RWPE2 (cell line): ENCODE results near the gene ZBP1.

Experiments
- ATAC-seq: fragments of 200-7000 bp; cut with Tn5 transposase; 3 replicates; pipeline ENCODE4 v1.9.1; 2021; ENCODE audit warnings: low read depth
- DNase-seq: peaks from one replicate; pipeline ENCODE4 v3.0.0-alpha.2; 2020; ENCODE audit warnings: low spot score
- H3K27ac ChIP-seq: fragments of 450-650 bp; 2 replicates; pipeline ENCODE4 v1.5.1; 2017; ENCODE audit warnings: mild to moderate bottlenecking; ENCODE audit not compliant: poor library complexity, severe bottlenecking
- H3K27me3 ChIP-seq: fragments of 250-450 bp; sonication (Bioruptor Pico); 2 replicates; pipeline ENCODE4 v1.5.1; 2021; ENCODE audit warnings: mild to moderate bottlenecking, moderate library complexity; ENCODE audit not compliant: insufficient read depth, poor library complexity, severe bottlenecking
- H3K36me3 ChIP-seq: fragments of 250-450 bp; sonication (Bioruptor Pico); 2 replicates; pipeline ENCODE4 v1.5.1; 2020; ENCODE audit warnings: low read depth, mild to moderate bottlenecking, moderate library complexity
- H3K4me1 ChIP-seq: fragments of 250-450 bp; sonication (Bioruptor Pico); 2 replicates; pipeline ENCODE4 v1.5.1; 2021; ENCODE audit warnings: mild to moderate bottlenecking, moderate library complexity; ENCODE audit not compliant: insufficient read depth, poor library complexity, severe bottlenecking
- H3K4me3 ChIP-seq: fragments of 250-450 bp; sonication (Bioruptor Pico); 2 replicates; pipeline ENCODE4 v1.5.1; 2021; ENCODE audit warnings: mild to moderate bottlenecking, moderate library complexity; ENCODE audit not compliant: severe bottlenecking
- H3K9me3 ChIP-seq: fragments of 250-450 bp; sonication (Bioruptor Pico); 2 replicates; pipeline ENCODE4 v1.5.1; 2021; ENCODE audit warnings: mild to moderate bottlenecking, moderate library complexity; ENCODE audit not compliant: severe bottlenecking
- TF ChIP-seq, protein P1 (sequence below): fragments of 450-650 bp; IDR thresholded peaks from one replicate; pipeline ENCODE4 v1.5.1; 2017; ENCODE audit warnings: mild to moderate bottlenecking, moderate library complexity; ENCODE audit not compliant: poor library complexity, severe bottlenecking

ZBP1 gene, protein sequence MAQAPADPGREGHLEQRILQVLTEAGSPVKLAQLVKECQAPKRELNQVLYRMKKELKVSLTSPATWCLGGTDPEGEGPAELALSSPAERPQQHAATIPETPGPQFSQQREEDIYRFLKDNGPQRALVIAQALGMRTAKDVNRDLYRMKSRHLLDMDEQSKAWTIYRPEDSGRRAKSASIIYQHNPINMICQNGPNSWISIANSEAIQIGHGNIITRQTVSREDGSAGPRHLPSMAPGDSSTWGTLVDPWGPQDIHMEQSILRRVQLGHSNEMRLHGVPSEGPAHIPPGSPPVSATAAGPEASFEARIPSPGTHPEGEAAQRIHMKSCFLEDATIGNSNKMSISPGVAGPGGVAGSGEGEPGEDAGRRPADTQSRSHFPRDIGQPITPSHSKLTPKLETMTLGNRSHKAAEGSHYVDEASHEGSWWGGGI

DNA sequence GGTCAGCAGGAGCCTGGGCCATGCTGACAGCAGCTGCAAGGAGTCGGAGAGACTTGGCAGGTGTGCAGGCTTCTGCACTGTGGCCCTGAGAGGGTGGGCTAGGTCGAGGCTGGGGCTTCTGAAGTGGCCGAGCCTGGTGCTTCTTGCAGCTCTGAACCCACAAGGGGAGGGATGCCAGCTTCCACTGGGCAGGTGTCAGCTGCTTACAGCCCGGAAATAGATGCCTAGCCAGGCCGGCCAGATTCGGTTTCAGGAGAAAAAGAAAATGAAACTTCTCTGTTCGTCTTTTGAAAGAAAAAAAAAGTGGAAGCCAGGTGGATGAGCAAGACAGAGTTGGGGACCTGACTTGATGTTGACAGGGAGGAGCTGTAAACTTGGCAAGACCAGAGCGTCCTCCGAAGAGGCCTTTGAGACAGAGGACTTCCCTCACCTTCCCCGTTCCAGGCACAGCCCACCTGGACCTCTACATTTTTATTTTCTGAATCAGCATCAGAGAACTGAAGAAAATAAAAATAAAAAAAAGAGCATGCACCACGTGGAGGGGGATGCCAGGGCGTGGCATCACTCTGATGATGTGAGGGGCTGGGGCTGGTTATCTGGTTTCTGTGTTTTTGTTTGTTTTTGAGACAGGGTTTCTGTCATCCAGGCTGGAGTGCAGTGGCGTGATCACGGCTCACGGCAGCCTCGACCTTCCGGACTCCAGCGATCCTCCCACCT, at the start of gene ZBP1:
Gene ZBP1 (minus strand): TSS at position 153 of the 717 bp plus-strand sequence. CDS start 131 bp downstream, at position 22.
- TF ChIP-seq, protein P1, sequence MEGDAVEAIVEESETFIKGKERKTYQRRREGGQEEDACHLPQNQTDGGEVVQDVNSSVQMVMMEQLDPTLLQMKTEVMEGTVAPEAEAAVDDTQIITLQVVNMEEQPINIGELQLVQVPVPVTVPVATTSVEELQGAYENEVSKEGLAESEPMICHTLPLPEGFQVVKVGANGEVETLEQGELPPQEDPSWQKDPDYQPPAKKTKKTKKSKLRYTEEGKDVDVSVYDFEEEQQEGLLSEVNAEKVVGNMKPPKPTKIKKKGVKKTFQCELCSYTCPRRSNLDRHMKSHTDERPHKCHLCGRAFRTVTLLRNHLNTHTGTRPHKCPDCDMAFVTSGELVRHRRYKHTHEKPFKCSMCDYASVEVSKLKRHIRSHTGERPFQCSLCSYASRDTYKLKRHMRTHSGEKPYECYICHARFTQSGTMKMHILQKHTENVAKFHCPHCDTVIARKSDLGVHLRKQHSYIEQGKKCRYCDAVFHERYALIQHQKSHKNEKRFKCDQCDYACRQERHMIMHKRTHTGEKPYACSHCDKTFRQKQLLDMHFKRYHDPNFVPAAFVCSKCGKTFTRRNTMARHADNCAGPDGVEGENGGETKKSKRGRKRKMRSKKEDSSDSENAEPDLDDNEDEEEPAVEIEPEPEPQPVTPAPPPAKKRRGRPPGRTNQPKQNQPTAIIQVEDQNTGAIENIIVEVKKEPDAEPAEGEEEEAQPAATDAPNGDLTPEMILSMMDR: no peak
- Histone ChIP-seq H3K27ac (peak within 1 kb of the TSS; percentile 71), H3K4me3 (no peak within 1 kb of the TSS), H3K9me3 (peaks cover 3% of the 10 kb centered on the region), H3K36me3 (no peaks in the 10 kb centered on the region), H3K27me3 (no peaks in the 10 kb centered on the region), H3K4me1 (peaks cover 39% of the 10 kb centered on the region)
- DNase-seq (peak; percentile 82), ATAC-seq (no peak)

DNA sequence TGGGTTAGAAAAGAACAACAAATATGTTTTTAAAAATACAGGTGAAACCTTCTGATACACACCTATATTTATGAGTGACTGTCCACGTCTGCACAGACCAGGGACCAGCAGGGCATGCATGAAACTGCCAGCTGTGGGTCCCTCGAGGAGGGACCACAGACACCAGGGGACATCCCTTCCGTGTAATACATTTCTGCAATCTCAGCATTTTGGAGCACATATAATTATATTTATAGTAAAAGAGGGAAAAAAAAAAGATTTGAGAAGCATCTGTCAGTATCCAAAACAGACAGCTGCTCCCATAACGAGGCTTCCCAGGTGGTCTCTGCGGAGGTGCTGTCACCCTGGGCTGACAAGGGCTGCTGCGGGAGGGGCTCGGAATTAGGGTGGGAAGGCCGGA, 49.4 kb upstream of the ZBP1 start:
- no peak for ATAC-seq

DNA sequence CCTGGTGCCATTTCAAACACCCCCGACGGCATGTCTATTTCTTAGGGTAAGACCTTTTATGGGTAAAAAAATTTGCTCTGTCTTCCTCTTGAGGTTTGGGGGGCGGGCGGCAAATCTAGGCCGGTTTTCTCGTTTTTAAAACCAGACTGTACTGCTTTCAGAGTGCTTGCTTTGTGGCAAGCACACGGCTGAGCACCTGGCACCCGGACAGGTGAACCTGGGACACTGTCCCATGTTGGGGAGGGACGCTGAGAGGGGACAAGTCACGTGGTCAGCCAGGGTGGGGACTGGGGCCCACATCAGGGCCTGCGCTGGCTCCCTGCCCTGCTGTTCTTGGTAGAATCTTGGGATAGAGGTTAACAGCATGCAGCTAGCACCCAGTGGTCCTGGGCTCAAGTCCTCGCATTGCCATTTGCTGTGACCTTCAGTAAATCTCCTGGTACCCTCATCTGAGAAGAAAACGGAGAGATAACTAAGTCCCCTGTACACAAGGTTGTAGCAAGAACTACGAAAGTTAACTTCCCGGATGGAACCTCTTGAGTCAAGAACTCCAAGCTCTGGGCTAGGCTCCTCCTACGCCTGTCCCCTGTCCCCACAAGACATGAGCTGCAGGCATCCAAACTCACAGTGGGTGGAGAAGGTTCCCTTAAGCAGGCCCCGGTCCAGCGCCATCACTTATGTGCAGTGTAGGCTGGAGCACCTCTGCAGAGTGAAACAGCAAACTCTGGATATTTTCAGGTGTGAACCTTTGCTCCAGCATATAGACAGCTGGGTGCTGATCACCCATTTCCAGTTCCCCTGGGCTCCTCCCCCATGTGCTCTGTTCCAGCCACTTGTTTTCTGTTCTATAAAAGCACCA, 47.9 kb upstream of the ZBP1 start:
- peak overlapping the region; percentile 1 for H3K27ac ChIP-seq

More for the DNA sequence above, 49.4 kb upstream of the ZBP1 start:
- no peak overlapping the region for H3K4me3 ChIP-seq
- TF ChIP-seq, protein P1: no peak
- H3K27ac ChIP-seq: peak overlapping the region; percentile 28
- no peaks in the 10 kb centered on the region for H3K9me3 ChIP-seq
- H3K27me3 ChIP-seq: no peaks in the 10 kb centered on the region
- H3K4me1 ChIP-seq: peaks cover 20% of the 10 kb centered on the region
- peaks cover 88% of the 10 kb centered on the region for H3K36me3 ChIP-seq
- DNase-seq: no peak

DNA sequence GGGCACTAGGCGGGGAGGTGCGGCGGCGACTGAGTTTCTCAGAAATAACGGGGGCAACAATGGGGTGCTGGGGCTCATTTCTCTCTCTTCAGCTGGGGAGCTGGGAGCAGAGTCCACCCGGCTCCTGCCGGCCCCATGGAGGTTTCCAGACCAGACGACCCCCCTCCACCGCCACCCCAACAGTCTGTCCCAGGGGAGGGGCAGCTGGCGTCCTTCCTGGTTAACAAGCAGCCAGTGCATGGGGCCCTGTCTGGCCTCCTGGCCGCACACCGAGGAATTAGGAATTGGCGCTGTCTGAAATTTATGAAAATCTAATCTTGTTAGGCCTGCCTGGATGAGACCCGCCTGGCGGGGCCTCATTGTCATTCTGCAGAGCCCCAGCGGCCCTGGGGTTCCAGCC, 47.2 kb upstream of the ZBP1 start:
- no peak for ATAC-seq
- no peak overlapping the region for H3K4me3 ChIP-seq
- H3K4me1 ChIP-seq: peaks cover 14% of the 10 kb centered on the region
- H3K27me3 ChIP-seq: no peaks in the 10 kb centered on the region
- H3K9me3 ChIP-seq: no peaks in the 10 kb centered on the region
- peaks cover 93% of the 10 kb centered on the region for H3K36me3 ChIP-seq
- TF ChIP-seq, protein P1: no peak
- no peak for DNase-seq
- H3K27ac ChIP-seq: peak overlapping the region; percentile 1

More for the DNA sequence above, 47.9 kb upstream of the ZBP1 start:
- H3K9me3 ChIP-seq: no peaks in the 10 kb centered on the region
- TF ChIP-seq, protein P1: no peak
- no peak for DNase-seq
- no peaks in the 10 kb centered on the region for H3K27me3 ChIP-seq
- H3K4me3 ChIP-seq: no peak overlapping the region
- H3K4me1 ChIP-seq: peaks cover 14% of the 10 kb centered on the region
- peaks cover 90% of the 10 kb centered on the region for H3K36me3 ChIP-seq
- peak; percentile 1; the same call in 1 of the 3 replicates for ATAC-seq
